NCI-H748 (cell line): ENCODE results near the gene IMMP2L.
"Not testable (repeated sequence)": the region's sequence is repeated elsewhere in the genome, so short reads cannot be mapped to it uniquely, and the experiment has no call there.

ENCODE experiments used
- DNase-seq: peaks from one replicate; lab custom pipeline; 2025; ENCODE audit not compliant: unreplicated experiment; lab: John Stamatoyannopoulos, UW

The IMMP2L gene

GRCh38 chr7:110964775-110965174, 597.5 kb downstream of the IMMP2L start:
- no peak for DNase-seq

GRCh38 chr7:110962826-110963225, 599.5 kb downstream of the IMMP2L start:
- no peak for DNase-seq

GRCh38 chr7:110962374-110962773, 599.9 kb downstream of the IMMP2L start:
- no peak for DNase-seq

GRCh38 chr7:110960811-110961210, 601.5 kb downstream of the IMMP2L start:
- DNase-seq = no peak

GRCh38 chr7:110948280-110948679, 614.0 kb downstream of the IMMP2L start:
- no peak for DNase-seq

GRCh38 chr7:110947408-110947807, 614.9 kb downstream of the IMMP2L start:
- no peak for DNase-seq

GRCh38 chr7:110944966-110945644, 617.2 kb downstream of the IMMP2L start:
- no peak for DNase-seq

- no peak for DNase-seq
These were observed 617.8 kb downstream of the IMMP2L start for GRCh38 chr7:110944448-110944847.

- DNase-seq = no peak
These were observed 618.5 kb downstream of the IMMP2L start for GRCh38 chr7:110943701-110944345.

- no peak for DNase-seq
These were observed 620.9 kb downstream of the IMMP2L start for GRCh38 chr7:110941385-110941784.

- no peak for DNase-seq
These were observed 621.5 kb downstream of the IMMP2L start for GRCh38 chr7:110940756-110941155.

GRCh38 chr7:110938165-110938564, 624.1 kb downstream of the IMMP2L start:
- DNase-seq = no peak

- DNase-seq = not testable (repeated sequence)
These were observed 625.6 kb downstream of the IMMP2L start for GRCh38 chr7:110936665-110937064.

- no peak for DNase-seq
These were observed 632.6 kb downstream of the IMMP2L start for GRCh38 chr7:110929480-110930249.

GRCh38 chr7:110922906-110923305, 639.4 kb downstream of the IMMP2L start:
- DNase-seq = no peak

GRCh38 chr7:110921595-110922151, 640.6 kb downstream of the IMMP2L start:
- DNase-seq = no peak

- DNase-seq = no peak
These were observed 643.2 kb downstream of the IMMP2L start for GRCh38 chr7:110918949-110919548.

- no peak for DNase-seq
These were observed 648.0 kb downstream of the IMMP2L start for GRCh38 chr7:110914263-110914662.

GRCh38 chr7:110911632-110912031, 650.7 kb downstream of the IMMP2L start:
- DNase-seq = no peak

- DNase-seq = no peak
These were observed 653.2 kb downstream of the IMMP2L start for GRCh38 chr7:110909117-110909516.
